GM23338 (cell line): ENCODE measurements around the gene ZNF544.

Experiments
- CREB1 ChIP-seq: fragments of 250-450 bp; sonication (Bioruptor Pico); IDR thresholded peaks from 2 replicates; pipeline ENCODE4 v1.5.0; 2020; ENCODE audit warnings: low read depth, mild to moderate bottlenecking, moderate library complexity
- EZH2 ChIP-seq: fragments of 200-600 bp; sonication (generic); IDR thresholded peaks from one replicate; pipeline ENCODE4 v1.8.0; 2017; ENCODE audit warnings: antibody characterized with exemption, mild to moderate bottlenecking, low read depth; ENCODE audit not compliant: unreplicated experiment
- EZH2phosphoT487 ChIP-seq: fragments of 200-600 bp; sonication (generic); IDR thresholded peaks from one replicate; pipeline ENCODE4 v1.8.1; 2018; ENCODE audit warnings: antibody characterized with exemption; ENCODE audit not compliant: unreplicated experiment
- JUNB ChIP-seq: IDR thresholded peaks from one replicate; pipeline ENCODE4 v1.6.1; 2016; ENCODE audit warnings: antibody characterized with exemption; ENCODE audit not compliant: unreplicated experiment
- NANOG ChIP-seq: IDR thresholded peaks from 2 replicates; pipeline ENCODE4 v1.6.1; 2016; ENCODE audit warnings: antibody characterized with exemption, borderline replicate concordance
- POLR2AphosphoS5 ChIP-seq: IDR thresholded peaks from 2 replicates; pipeline ENCODE4 v1.6.1; 2016; ENCODE audit warnings: antibody characterized with exemption, low read depth
- STAT1 ChIP-seq: IDR thresholded peaks from one replicate; pipeline ENCODE4 v1.6.1; 2016; ENCODE audit warnings: antibody characterized with exemption; ENCODE audit not compliant: unreplicated experiment
- ZNF114 ChIP-seq: fragments of 250-450 bp; sonication (Bioruptor Pico); IDR thresholded peaks from 2 replicates; pipeline ENCODE4 v1.5.0; 2020; ENCODE audit warnings: mild to moderate bottlenecking, moderate library complexity
- ZNF331 ChIP-seq: fragments of 250-450 bp; sonication (Bioruptor Pico); IDR thresholded peaks from 2 replicates; pipeline ENCODE4 v1.5.0; 2020; ENCODE audit warnings: low read depth, mild to moderate bottlenecking, moderate library complexity
- TF ChIP-seq, protein P1 (sequence below), 2 experiments: fragments of 200-600 bp in 1 of 2; sonication (generic) in 1 of 2; conservative IDR thresholded peaks; 2 replicates each; pipeline versions ENCODE4 v1.5.1 to v1.6.1; 2016 to 2017; ENCODE audit warnings: antibody characterized with exemption in 2 of 2, low read depth in 2 of 2, mild to moderate bottlenecking in 2 of 2, moderate library complexity in 1 of 2
- TF ChIP-seq, protein P2 (sequence below): IDR thresholded peaks from one replicate; pipeline ENCODE4 v1.6.1; 2018; ENCODE audit warnings: antibody characterized with exemption; ENCODE audit not compliant: unreplicated experiment
- TF ChIP-seq, protein P3 (sequence below): fragments of 250-450 bp; sonication (Bioruptor Pico); IDR thresholded peaks from 2 replicates; pipeline ENCODE4 v1.5.0; 2020; ENCODE audit warnings: mild to moderate bottlenecking, moderate library complexity
- TF ChIP-seq, protein P4 (sequence below): IDR thresholded peaks from 2 replicates; pipeline ENCODE4 v1.6.1; 2016; ENCODE audit warnings: antibody characterized with exemption

DNA sequence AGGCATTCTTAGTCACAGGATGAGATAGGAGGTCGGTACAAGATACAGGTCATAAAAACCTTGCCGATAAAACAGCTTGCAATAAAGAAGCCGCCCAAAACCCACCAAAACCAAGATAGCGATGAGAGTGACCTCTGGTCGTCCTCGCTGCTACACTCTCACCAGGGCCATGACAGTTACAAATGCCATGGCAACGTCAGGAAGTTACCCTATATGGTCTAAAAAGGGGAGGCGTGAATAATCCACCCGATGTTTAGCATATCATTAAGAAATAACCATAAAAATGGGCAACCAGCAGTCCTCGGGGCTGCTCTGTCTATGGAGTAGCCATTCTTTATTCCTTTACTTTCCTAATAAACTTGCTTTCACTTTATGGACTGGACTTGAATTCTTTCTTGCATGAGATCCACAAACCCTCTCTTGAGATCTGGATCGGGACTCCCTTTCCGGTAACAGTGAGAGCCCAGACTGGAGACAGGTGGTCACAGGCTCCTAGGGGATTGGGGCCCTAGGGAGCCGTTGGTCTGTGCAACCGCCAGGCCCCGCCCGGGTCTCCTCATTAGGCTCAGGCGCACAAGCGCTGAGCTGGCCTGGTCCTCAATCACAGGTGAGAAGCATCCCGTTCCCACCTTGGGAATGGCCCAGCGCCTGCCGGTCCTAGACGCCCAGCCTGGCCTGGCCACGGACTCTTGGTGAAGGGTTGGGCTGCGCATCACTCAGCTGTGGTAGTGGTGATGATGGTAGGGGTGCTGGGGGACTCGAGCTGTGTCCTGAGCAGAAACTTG, 10.9 kb upstream of the ZNF544 start:
- TF ChIP-seq, protein P1, sequence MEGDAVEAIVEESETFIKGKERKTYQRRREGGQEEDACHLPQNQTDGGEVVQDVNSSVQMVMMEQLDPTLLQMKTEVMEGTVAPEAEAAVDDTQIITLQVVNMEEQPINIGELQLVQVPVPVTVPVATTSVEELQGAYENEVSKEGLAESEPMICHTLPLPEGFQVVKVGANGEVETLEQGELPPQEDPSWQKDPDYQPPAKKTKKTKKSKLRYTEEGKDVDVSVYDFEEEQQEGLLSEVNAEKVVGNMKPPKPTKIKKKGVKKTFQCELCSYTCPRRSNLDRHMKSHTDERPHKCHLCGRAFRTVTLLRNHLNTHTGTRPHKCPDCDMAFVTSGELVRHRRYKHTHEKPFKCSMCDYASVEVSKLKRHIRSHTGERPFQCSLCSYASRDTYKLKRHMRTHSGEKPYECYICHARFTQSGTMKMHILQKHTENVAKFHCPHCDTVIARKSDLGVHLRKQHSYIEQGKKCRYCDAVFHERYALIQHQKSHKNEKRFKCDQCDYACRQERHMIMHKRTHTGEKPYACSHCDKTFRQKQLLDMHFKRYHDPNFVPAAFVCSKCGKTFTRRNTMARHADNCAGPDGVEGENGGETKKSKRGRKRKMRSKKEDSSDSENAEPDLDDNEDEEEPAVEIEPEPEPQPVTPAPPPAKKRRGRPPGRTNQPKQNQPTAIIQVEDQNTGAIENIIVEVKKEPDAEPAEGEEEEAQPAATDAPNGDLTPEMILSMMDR (conservative IDR thresholded peaks at IDR 0.05; ENCODE audit: low read depth in 2 of 2), result no peak
- TF ChIP-seq, protein P2, sequence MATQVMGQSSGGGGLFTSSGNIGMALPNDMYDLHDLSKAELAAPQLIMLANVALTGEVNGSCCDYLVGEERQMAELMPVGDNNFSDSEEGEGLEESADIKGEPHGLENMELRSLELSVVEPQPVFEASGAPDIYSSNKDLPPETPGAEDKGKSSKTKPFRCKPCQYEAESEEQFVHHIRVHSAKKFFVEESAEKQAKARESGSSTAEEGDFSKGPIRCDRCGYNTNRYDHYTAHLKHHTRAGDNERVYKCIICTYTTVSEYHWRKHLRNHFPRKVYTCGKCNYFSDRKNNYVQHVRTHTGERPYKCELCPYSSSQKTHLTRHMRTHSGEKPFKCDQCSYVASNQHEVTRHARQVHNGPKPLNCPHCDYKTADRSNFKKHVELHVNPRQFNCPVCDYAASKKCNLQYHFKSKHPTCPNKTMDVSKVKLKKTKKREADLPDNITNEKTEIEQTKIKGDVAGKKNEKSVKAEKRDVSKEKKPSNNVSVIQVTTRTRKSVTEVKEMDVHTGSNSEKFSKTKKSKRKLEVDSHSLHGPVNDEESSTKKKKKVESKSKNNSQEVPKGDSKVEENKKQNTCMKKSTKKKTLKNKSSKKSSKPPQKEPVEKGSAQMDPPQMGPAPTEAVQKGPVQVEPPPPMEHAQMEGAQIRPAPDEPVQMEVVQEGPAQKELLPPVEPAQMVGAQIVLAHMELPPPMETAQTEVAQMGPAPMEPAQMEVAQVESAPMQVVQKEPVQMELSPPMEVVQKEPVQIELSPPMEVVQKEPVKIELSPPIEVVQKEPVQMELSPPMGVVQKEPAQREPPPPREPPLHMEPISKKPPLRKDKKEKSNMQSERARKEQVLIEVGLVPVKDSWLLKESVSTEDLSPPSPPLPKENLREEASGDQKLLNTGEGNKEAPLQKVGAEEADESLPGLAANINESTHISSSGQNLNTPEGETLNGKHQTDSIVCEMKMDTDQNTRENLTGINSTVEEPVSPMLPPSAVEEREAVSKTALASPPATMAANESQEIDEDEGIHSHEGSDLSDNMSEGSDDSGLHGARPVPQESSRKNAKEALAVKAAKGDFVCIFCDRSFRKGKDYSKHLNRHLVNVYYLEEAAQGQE, result no peak
- TF ChIP-seq EZH2, result no peak
- TF ChIP-seq ZNF331 (CRISPR knock-in tag), result no peak
- TF ChIP-seq CREB1 (CRISPR knock-in tag), result no peak
- no peak for TF ChIP-seq EZH2phosphoT487
- TF ChIP-seq POLR2AphosphoS5, result no peak
- no peak for TF ChIP-seq JUNB
- TF ChIP-seq, protein P3, sequence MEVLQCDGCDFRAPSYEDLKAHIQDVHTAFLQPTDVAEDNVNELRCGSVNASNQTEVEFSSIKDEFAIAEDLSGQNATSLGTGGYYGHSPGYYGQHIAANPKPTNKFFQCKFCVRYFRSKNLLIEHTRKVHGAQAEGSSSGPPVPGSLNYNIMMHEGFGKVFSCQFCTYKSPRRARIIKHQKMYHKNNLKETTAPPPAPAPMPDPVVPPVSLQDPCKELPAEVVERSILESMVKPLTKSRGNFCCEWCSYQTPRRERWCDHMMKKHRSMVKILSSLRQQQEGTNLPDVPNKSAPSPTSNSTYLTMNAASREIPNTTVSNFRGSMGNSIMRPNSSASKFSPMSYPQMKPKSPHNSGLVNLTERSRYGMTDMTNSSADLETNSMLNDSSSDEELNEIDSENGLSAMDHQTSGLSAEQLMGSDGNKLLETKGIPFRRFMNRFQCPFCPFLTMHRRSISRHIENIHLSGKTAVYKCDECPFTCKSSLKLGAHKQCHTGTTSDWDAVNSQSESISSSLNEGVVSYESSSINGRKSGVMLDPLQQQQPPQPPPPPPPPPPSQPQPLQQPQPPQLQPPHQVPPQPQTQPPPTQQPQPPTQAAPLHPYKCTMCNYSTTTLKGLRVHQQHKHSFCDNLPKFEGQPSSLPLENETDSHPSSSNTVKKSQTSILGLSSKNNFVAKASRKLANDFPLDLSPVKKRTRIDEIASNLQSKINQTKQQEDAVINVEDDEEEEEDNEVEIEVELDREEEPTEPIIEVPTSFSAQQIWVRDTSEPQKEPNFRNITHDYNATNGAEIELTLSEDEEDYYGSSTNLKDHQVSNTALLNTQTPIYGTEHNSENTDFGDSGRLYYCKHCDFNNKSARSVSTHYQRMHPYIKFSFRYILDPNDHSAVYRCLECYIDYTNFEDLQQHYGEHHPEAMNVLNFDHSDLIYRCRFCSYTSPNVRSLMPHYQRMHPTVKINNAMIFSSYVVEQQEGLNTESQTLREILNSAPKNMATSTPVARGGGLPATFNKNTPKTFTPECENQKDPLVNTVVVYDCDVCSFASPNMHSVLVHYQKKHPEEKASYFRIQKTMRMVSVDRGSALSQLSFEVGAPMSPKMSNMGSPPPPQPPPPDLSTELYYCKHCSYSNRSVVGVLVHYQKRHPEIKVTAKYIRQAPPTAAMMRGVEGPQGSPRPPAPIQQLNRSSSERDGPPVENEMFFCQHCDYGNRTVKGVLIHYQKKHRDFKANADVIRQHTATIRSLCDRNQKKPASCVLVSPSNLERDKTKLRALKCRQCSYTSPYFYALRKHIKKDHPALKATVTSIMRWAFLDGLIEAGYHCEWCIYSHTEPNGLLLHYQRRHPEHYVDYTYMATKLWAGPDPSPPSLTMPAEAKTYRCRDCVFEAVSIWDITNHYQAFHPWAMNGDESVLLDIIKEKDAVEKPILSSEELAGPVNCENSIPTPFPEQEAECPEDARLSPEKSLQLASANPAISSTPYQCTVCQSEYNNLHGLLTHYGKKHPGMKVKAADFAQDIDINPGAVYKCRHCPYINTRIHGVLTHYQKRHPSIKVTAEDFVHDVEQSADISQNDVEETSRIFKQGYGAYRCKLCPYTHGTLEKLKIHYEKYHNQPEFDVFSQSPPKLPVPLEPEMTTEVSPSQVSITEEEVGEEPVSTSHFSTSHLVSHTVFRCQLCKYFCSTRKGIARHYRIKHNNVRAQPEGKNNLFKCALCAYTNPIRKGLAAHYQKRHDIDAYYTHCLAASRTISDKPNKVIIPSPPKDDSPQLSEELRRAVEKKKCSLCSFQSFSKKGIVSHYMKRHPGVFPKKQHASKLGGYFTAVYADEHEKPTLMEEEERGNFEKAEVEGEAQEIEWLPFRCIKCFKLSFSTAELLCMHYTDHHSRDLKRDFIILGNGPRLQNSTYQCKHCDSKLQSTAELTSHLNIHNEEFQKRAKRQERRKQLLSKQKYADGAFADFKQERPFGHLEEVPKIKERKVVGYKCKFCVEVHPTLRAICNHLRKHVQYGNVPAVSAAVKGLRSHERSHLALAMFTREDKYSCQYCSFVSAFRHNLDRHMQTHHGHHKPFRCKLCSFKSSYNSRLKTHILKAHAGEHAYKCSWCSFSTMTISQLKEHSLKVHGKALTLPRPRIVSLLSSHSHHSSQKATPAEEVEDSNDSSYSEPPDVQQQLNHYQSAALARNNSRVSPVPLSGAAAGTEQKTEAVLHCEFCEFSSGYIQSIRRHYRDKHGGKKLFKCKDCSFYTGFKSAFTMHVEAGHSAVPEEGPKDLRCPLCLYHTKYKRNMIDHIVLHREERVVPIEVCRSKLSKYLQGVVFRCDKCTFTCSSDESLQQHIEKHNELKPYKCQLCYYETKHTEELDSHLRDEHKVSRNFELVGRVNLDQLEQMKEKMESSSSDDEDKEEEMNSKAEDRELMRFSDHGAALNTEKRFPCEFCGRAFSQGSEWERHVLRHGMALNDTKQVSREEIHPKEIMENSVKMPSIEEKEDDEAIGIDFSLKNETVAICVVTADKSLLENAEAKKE (CRISPR knock-in tag), result no peak
- TF ChIP-seq, protein P4, sequence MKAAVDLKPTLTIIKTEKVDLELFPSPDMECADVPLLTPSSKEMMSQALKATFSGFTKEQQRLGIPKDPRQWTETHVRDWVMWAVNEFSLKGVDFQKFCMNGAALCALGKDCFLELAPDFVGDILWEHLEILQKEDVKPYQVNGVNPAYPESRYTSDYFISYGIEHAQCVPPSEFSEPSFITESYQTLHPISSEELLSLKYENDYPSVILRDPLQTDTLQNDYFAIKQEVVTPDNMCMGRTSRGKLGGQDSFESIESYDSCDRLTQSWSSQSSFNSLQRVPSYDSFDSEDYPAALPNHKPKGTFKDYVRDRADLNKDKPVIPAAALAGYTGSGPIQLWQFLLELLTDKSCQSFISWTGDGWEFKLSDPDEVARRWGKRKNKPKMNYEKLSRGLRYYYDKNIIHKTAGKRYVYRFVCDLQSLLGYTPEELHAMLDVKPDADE, result no peak
- no peak for TF ChIP-seq ZNF114 (CRISPR knock-in tag)
- no peak for TF ChIP-seq STAT1
- TF ChIP-seq NANOG, result no peak
